Esophagus squamous epithelium (tissue), 4 donors: ENCODE measurements around the gene PRKAG1.

Source experiments
- CTCF ChIP-seq, 6 experiments: fragments of 450-650 bp in 4 of 6; fragments of 200-600 bp in 2 of 6; sonication (generic) in 2 of 6; IDR thresholded peaks; one replicate each; pipeline ENCODE4 v1.5.1; 2016 to 2019; ENCODE audit warnings: antibody characterized with exemption in 6 of 6, mild to moderate bottlenecking in 4 of 6, moderate library complexity in 4 of 6
- POLR2A ChIP-seq, 4 donors: fragments of 450-650 bp; IDR thresholded peaks; one replicate each; pipeline ENCODE4 v1.6.1; 2017; ENCODE audit warnings: antibody characterized with exemption in 4 of 4, mild to moderate bottlenecking in 4 of 4, moderate library complexity in 3 of 4

GRCh38 chr12:49044660-49045059, 26.1 kb upstream of the PRKAG1 start:
- TF ChIP-seq CTCF (IDR thresholded peaks at IDR 0.05) (no peak), POLR2A (IDR thresholded peaks at IDR 0.05) (no peak)
